Measurements from ENCODE around the gene SFTPB. TPM values are rescaled to one million over a fixed set of nuclear protein-coding genes. Genes with fewer than 3 reads are reported as not detected.

SFTPB gene
- total RNA-seq, 1 experiment from 2014 or later = not detected

GRCh38 chr2:85697096-85697495 lies 29.1 kb upstream of the SFTPB start:
- Mint-ChIP-seq H3K4me3 (ENCODE audit: low read depth, unreplicated experiment) (no peak overlapping the region), H3K4me1 (ENCODE audit: low read depth, unreplicated experiment) (peaks cover 9% of the 10 kb centered on the region)
- CTCF ChIA-PET = no interaction called here

GRCh38 chr2:85695691-85696668 lies 28.0 kb upstream of the SFTPB start:
- no peak overlapping the region for H3K4me3 Mint-ChIP-seq (ENCODE audit: low read depth, unreplicated experiment)
- no peaks in the 10 kb centered on the region for H3K9me3 Mint-ChIP-seq (ENCODE audit: low read depth, unreplicated experiment)
- peaks cover 10% of the 10 kb centered on the region for H3K27me3 Mint-ChIP-seq (ENCODE audit: unreplicated experiment)
- no TSS peak for BruUV-seq (replicated peaks)
- no peak for DNase-seq
- TF ChIP-seq CTCF (IDR thresholded peaks at IDR 0.05; ENCODE audit: unreplicated experiment) = no peak
- H3K4me1 Mint-ChIP-seq (ENCODE audit: low read depth, unreplicated experiment) = no peaks in the 10 kb centered on the region
- intact Hi-C loops (cut with micrococcal nuclease; ENCODE audit: unreplicated experiment) = no loop called here
- CTCF ChIA-PET = no interaction called here
- no peak overlapping the region for H3K27ac Mint-ChIP-seq (ENCODE audit: unreplicated experiment)
- no peaks in the 10 kb centered on the region for H3K36me3 Mint-ChIP-seq (ENCODE audit: insufficient read depth, unreplicated experiment)

More at GRCh38 chr2:85697096-85697495, 29.1 kb upstream of the SFTPB start:
- no peak for DNase-seq
- Mint-ChIP-seq H3K9me3 (ENCODE audit: low read depth, unreplicated experiment) (no peaks in the 10 kb centered on the region), H3K27me3 (ENCODE audit: unreplicated experiment) (peaks cover 10% of the 10 kb centered on the region), H3K36me3 (ENCODE audit: insufficient read depth, unreplicated experiment) (peaks cover 1% of the 10 kb centered on the region), H3K27ac (ENCODE audit: unreplicated experiment) (no peak overlapping the region)
- TF ChIP-seq CTCF (IDR thresholded peaks at IDR 0.05; ENCODE audit: unreplicated experiment) = no peak
- intact Hi-C loops (cut with micrococcal nuclease; ENCODE audit: unreplicated experiment) = no loop called here
- no TSS peak for BruUV-seq (replicated peaks)

GRCh38 chr2:85695121-85695520 lies 27.1 kb upstream of the SFTPB start:
- H3K9me3 Mint-ChIP-seq (ENCODE audit: low read depth, unreplicated experiment) = no peaks in the 10 kb centered on the region
- H3K36me3 Mint-ChIP-seq (ENCODE audit: insufficient read depth, unreplicated experiment) = no peaks in the 10 kb centered on the region
- no peak overlapping the region for H3K4me3 Mint-ChIP-seq (ENCODE audit: low read depth, unreplicated experiment)
- BruUV-seq (replicated peaks) = no TSS peak
- H3K27me3 Mint-ChIP-seq (ENCODE audit: unreplicated experiment) = peaks cover 10% of the 10 kb centered on the region
- no peak overlapping the region for H3K27ac Mint-ChIP-seq (ENCODE audit: unreplicated experiment)
- intact Hi-C loops (cut with micrococcal nuclease; ENCODE audit: unreplicated experiment) = no loop called here
- no peak for TF ChIP-seq CTCF (IDR thresholded peaks at IDR 0.05; ENCODE audit: unreplicated experiment)
- H3K4me1 Mint-ChIP-seq (ENCODE audit: low read depth, unreplicated experiment) = no peaks in the 10 kb centered on the region
- DNase-seq = no peak
- CTCF ChIA-PET = no interaction called here

GRCh38 chr2:85694052-85695025 lies 26.3 kb upstream of the SFTPB start, which contains the start of gene GNLY:
GNLY (plus strand) TSS chr2:85694358; CDS start chr2:85694419, 61 bp downstream.
- CTCF ChIA-PET = interaction anchor here (1.0 kb wide), 1 partner anchor 45 kb away, joined by 3 read pairs; no protein-coding TSS in a partner anchor
- intact Hi-C loops (cut with micrococcal nuclease; ENCODE audit: unreplicated experiment) = no loop called here
- DNase-seq = no peak
- Mint-ChIP-seq H3K4me3 (ENCODE audit: low read depth, unreplicated experiment) (no peak within 1 kb of the TSS), H3K9me3 (ENCODE audit: low read depth, unreplicated experiment) (no peaks in the 10 kb centered on the region), H3K36me3 (ENCODE audit: insufficient read depth, unreplicated experiment) (no peaks in the 10 kb centered on the region), H3K4me1 (ENCODE audit: low read depth, unreplicated experiment) (no peaks in the 10 kb centered on the region), H3K27ac (ENCODE audit: unreplicated experiment) (no peak within 1 kb of the TSS), H3K27me3 (ENCODE audit: unreplicated experiment) (peaks cover 10% of the 10 kb centered on the region)
- no TSS peak for BruUV-seq (replicated peaks)
- TF ChIP-seq CTCF (IDR thresholded peaks at IDR 0.05; ENCODE audit: unreplicated experiment) = no peak

Data from Calu3 (cell line).